Panc1 (cell line): ENCODE data around the gene NDEL1. TPM values are rescaled to one million over a fixed set of nuclear protein-coding genes. Genes with fewer than 3 reads are reported as not detected.

Experiments used
- ATAC-seq: fragments of 200-7000 bp; cut with Tn5 transposase; 2 replicates; pipeline ENCODE4 v1.9.1; 2020; ENCODE audit warnings: mild to moderate bottlenecking, moderate library complexity
- BruUV-seq: library from RNA; stranded (reverse); fragments of 400-500 nt; replicated peaks from 2 replicates; lab custom pipeline; 2021; lab: Mats Ljungman, UMichigan
- CTCF ChIA-PET: fragments of 300-600 bp; sonication (Branson Sonifier 250); formaldehyde crosslinking; loops from one replicate; lab custom pipeline; 2022; ENCODE audit warnings: antibody characterized with exemption; lab: Charles Lee
- POLR2A ChIA-PET: fragments of 300-600 bp; sonication (Branson Sonifier 250); formaldehyde crosslinking; loops from one replicate; lab custom pipeline; 2022; ENCODE audit warnings: antibody characterized with exemption; lab: Charles Lee
- DNase-seq: peaks from one replicate; pipeline ENCODE4 v3.0.0-alpha.2; 2010; ENCODE audit warnings: low read depth, low spot score
- H3K27ac ChIP-seq: 2 replicates; pipeline ENCODE4 v1.5.1; 2011; ENCODE audit warnings: mild to moderate bottlenecking, low read length, inconsistent platforms
- H3K27me3 ChIP-seq: fragments of 200-500 bp; sonication (Bioruptor generic); 2 replicates; pipeline ENCODE4 v1.6.0; 2014; ENCODE audit warnings: low read length, inconsistent platforms; ENCODE audit not compliant: control insufficient read depth, insufficient read depth
- H3K36me3 ChIP-seq: fragments of 200-500 bp; sonication (Bioruptor generic); 2 replicates; pipeline ENCODE4 v1.5.1; 2014; ENCODE audit warnings: inconsistent platforms, mild to moderate bottlenecking, low read length, moderate library complexity; ENCODE audit not compliant: control insufficient read depth, insufficient read depth
- H3K4me1 ChIP-seq: 2 replicates; pipeline ENCODE4 v1.5.1; 2011; ENCODE audit warnings: inconsistent platforms, mild to moderate bottlenecking, low read length, moderate library complexity; ENCODE audit not compliant: control insufficient read depth, insufficient read depth
- H3K4me3 ChIP-seq, 2 experiments: 2 replicates each; pipeline ENCODE4 v1.5.1; 2011 to 2012; ENCODE audit warnings: low read depth in 2 of 2, low read length in 2 of 2, mild to moderate bottlenecking in 2 of 2, inconsistent platforms in 1 of 2, moderate library complexity in 1 of 2
- H3K9me3 ChIP-seq: fragments of 200-500 bp; sonication (Bioruptor generic); 2 replicates; pipeline ENCODE4 v1.5.1; 2014; ENCODE audit warnings: low read depth, mild to moderate bottlenecking, inconsistent platforms, low read length, moderate library complexity; ENCODE audit not compliant: control insufficient read depth, insufficient read depth
- POLR2AphosphoS5 ChIP-seq: IDR thresholded peaks from 2 replicates; pipeline ENCODE4 v1.6.1; 2012; ENCODE audit warnings: mild to moderate bottlenecking, low read depth, low read length, moderate library complexity
- SIN3A ChIP-seq: IDR thresholded peaks from 2 replicates; pipeline ENCODE4 v1.6.1; 2012; ENCODE audit warnings: low read depth, mild to moderate bottlenecking, low read length, moderate library complexity, borderline replicate concordance; ENCODE audit not compliant: insufficient read depth
- TCF7L2 ChIP-seq: IDR thresholded peaks from 2 replicates; pipeline ENCODE4 v1.6.1; 2011; ENCODE audit warnings: mild to moderate bottlenecking, low read depth, low read length, inconsistent platforms
- in situ Hi-C: cut with HindIII; loops from 2 replicates; pipeline ENCODE4 v1.10.0; 2016; ENCODE audit warnings: low sequenced_read_pairs, low pct_unique_long_range_greater_than_20kb
- intact Hi-C: fragments of 100-400 bp; cut with micrococcal nuclease; formaldehyde crosslinking; loops from one replicate; pipeline ENCODE4 v1.10.0; 2022; ENCODE audit not compliant: unreplicated experiment
- total RNA-seq: library from RNA; stranded (reverse); gene quantifications from one replicate; pipeline ENCODE4 v1.2.1, GENCODE V29; 2021; ENCODE audit not compliant: unreplicated experiment
- TF ChIP-seq, protein P1 (sequence below): fragments of 450-650 bp; IDR thresholded peaks from 2 replicates; pipeline ENCODE4 v1.5.1; 2017; ENCODE audit warnings: mild to moderate bottlenecking
- TF ChIP-seq, protein P2 (sequence below), 2 experiments: IDR thresholded peaks; 2 replicates each; pipeline ENCODE4 v1.6.1; 2011 to 2012; ENCODE audit warnings: low read depth in 2 of 2, control low read depth in 1 of 2, low read length in 1 of 2, mild to moderate bottlenecking in 1 of 2, moderate library complexity in 1 of 2; ENCODE audit not compliant: insufficient read depth in 1 of 2

NDEL1 gene
- total RNA-seq, 1 experiment from 2014 or later: 44.8 TPM

GRCh38 chr17:8490256-8491023 lies 54.8 kb downstream of the NDEL1 start:
- no peaks in the 10 kb centered on the region for H3K36me3 ChIP-seq

GRCh38 chr17:8492121-8492520 lies 56.4 kb downstream of the NDEL1 start:
- Histone ChIP-seq H3K4me3 (no peak overlapping the region), H3K9me3 (no peaks in the 10 kb centered on the region), H3K27me3 (no peaks in the 10 kb centered on the region), H3K36me3 (no peaks in the 10 kb centered on the region), H3K4me1 (no peaks in the 10 kb centered on the region), H3K27ac (no peak overlapping the region)
- CTCF ChIA-PET: no interaction called here
- POLR2A ChIA-PET: no interaction called here
- TF ChIP-seq POLR2AphosphoS5: no peak
- no peak for TF ChIP-seq TCF7L2
- TF ChIP-seq SIN3A: no peak
- TF ChIP-seq, protein P1, sequence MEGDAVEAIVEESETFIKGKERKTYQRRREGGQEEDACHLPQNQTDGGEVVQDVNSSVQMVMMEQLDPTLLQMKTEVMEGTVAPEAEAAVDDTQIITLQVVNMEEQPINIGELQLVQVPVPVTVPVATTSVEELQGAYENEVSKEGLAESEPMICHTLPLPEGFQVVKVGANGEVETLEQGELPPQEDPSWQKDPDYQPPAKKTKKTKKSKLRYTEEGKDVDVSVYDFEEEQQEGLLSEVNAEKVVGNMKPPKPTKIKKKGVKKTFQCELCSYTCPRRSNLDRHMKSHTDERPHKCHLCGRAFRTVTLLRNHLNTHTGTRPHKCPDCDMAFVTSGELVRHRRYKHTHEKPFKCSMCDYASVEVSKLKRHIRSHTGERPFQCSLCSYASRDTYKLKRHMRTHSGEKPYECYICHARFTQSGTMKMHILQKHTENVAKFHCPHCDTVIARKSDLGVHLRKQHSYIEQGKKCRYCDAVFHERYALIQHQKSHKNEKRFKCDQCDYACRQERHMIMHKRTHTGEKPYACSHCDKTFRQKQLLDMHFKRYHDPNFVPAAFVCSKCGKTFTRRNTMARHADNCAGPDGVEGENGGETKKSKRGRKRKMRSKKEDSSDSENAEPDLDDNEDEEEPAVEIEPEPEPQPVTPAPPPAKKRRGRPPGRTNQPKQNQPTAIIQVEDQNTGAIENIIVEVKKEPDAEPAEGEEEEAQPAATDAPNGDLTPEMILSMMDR: no peak
- TF ChIP-seq, protein P2, sequence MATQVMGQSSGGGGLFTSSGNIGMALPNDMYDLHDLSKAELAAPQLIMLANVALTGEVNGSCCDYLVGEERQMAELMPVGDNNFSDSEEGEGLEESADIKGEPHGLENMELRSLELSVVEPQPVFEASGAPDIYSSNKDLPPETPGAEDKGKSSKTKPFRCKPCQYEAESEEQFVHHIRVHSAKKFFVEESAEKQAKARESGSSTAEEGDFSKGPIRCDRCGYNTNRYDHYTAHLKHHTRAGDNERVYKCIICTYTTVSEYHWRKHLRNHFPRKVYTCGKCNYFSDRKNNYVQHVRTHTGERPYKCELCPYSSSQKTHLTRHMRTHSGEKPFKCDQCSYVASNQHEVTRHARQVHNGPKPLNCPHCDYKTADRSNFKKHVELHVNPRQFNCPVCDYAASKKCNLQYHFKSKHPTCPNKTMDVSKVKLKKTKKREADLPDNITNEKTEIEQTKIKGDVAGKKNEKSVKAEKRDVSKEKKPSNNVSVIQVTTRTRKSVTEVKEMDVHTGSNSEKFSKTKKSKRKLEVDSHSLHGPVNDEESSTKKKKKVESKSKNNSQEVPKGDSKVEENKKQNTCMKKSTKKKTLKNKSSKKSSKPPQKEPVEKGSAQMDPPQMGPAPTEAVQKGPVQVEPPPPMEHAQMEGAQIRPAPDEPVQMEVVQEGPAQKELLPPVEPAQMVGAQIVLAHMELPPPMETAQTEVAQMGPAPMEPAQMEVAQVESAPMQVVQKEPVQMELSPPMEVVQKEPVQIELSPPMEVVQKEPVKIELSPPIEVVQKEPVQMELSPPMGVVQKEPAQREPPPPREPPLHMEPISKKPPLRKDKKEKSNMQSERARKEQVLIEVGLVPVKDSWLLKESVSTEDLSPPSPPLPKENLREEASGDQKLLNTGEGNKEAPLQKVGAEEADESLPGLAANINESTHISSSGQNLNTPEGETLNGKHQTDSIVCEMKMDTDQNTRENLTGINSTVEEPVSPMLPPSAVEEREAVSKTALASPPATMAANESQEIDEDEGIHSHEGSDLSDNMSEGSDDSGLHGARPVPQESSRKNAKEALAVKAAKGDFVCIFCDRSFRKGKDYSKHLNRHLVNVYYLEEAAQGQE (IDR thresholded peaks at IDR 0.05; ENCODE audit: insufficient read depth in 1 of 2, low read depth in 2 of 2, low read length in 1 of 2): no peak
- in situ Hi-C loops: no loop called here
- DNase-seq (no peak), ATAC-seq (no peak)
- intact Hi-C loops: no loop called here
- BruUV-seq: no TSS peak

More at GRCh38 chr17:8490256-8491023, 54.8 kb downstream of the NDEL1 start:
- no TSS peak for BruUV-seq
- no peak for TF ChIP-seq TCF7L2
- TF ChIP-seq SIN3A: no peak
- TF ChIP-seq POLR2AphosphoS5: no peak
- TF ChIP-seq, protein P1: no peak
- TF ChIP-seq, protein P2 (IDR thresholded peaks at IDR 0.05; ENCODE audit: insufficient read depth in 1 of 2, low read depth in 2 of 2, low read length in 1 of 2): no peak
- Histone ChIP-seq H3K27ac (no peak overlapping the region), H3K4me1 (no peaks in the 10 kb centered on the region), H3K4me3 (no peak overlapping the region), H3K27me3 (no peaks in the 10 kb centered on the region), H3K9me3 (no peaks in the 10 kb centered on the region)
- intact Hi-C loops (no loop called here), in situ Hi-C loops (no loop called here)
- no peak for ATAC-seq
- ChIA-PET POLR2A (no interaction called here), CTCF (no interaction called here)
- no peak for DNase-seq
